ENCODE data around the gene C2.
"Not testable (repeated sequence)": the region's sequence is repeated elsewhere in the genome, so short reads cannot be mapped to it uniquely, and the experiment has no call there.

Gene C2

DNA sequence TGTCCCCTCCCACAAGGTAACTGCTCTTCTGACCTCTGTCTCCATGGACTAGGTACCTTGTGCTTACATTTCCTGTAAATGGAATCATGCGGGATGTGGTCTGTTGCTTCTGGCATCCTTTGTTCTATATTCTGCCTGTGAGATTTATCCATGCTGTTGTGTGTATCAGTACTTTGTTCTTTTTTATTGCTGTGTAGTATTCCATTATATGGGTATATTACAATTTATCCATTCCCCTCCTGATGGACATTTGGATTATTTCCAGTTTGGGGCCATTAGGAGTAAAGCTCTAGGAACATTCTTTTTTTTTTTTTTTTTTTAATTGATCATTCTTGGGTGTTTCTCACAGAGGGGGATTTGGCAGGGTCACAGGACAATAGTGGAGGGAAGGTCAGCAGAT, 3.4 kb downstream of the C2 start:
- DNase-seq = no peak

- DNase-seq = not testable (repeated sequence)
Observed at GRCh38 chr6:31932137-31932536, 4.6 kb downstream of the C2 start.

GRCh38 chr6:31933537-31933936, 6.0 kb downstream of the C2 start:
- no peak for DNase-seq

DNA sequence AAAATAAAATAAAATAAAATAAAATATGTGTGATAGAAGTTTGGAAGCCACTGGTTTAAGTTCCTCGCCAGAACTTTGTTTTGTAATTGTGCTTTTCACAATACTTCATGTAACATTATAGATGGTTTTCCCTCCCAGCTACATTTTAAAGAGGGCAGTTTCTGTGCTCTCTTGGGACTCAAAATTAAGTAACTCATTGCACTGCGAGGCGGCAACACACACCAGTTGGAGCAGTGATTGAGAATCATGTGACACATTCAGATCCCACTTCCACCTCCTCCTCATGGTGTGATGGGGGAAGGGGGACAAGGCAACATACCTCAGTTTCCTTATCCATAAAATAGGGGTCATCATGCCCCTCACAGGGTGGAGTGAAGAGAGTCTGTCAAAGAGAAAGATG, 7.5 kb downstream of the C2 start:
- DNase-seq = no peak

DNA sequence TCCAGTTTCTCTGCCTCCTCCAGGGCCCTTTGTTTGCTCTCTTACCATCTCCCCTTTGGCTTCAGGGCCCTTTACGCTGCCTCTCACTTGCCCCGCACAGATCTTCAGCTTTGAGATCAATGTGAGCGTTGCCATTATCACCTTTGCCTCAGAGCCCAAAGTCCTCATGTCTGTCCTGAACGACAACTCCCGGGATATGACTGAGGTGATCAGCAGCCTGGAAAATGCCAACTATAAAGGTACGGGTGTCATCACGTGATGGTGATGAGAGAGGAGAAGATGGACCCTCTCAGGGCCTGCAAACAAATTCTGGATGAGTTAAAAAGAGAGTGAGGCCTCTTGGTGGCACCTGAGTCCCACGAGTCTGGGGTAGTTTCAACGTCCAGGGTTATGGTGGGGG, 8.3 kb downstream of the C2 start:
- no peak for DNase-seq

- DNase-seq = no peak
Observed at GRCh38 chr6:31940256-31940664, 12.7 kb downstream of the C2 start.

GRCh38 chr6:31943742-31944141, 16.2 kb downstream of the C2 start:
- DNase-seq = no peak

GRCh38 chr6:31945154-31945506, 17.6 kb downstream of the C2 start:
- no peak for DNase-seq

- no peak for DNase-seq
Observed at GRCh38 chr6:31945507-31946369, 18.2 kb downstream of the C2 start, which contains the start of gene CFB. Gene CFB (plus strand): TSS chr6:31946095. CDS start chr6:31946222, 127 bp downstream.

- no peak for DNase-seq
Observed at GRCh38 chr6:31946370-31946885, 18.9 kb downstream of the C2 start.

DNA sequence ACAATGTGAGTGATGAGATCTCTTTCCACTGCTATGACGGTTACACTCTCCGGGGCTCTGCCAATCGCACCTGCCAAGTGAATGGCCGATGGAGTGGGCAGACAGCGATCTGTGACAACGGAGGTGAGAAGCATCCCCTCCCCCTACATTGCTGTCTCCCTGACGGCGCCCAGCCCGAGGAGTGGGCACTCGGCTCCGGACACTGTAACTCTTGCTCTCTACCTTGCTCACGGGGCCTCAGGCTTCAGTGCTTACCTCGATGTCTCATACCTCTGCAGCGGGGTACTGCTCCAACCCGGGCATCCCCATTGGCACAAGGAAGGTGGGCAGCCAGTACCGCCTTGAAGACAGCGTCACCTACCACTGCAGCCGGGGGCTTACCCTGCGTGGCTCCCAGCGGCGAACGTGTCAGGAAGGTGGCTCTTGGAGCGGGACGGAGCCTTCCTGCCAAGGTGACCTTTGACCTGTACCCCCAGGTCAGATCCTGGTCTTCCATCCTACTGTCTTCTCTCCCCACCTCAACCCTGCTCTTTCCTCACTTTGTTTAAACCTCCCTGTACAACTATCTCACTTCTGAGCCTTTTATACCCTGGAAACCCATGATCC, 19.7 kb downstream of the C2 start:
- no peak for DNase-seq

- no peak for DNase-seq
Observed at GRCh38 chr6:31947864-31948263, 20.3 kb downstream of the C2 start.

GRCh38 chr6:31948306-31948705, 20.8 kb downstream of the C2 start:
- no peak for DNase-seq

DNA sequence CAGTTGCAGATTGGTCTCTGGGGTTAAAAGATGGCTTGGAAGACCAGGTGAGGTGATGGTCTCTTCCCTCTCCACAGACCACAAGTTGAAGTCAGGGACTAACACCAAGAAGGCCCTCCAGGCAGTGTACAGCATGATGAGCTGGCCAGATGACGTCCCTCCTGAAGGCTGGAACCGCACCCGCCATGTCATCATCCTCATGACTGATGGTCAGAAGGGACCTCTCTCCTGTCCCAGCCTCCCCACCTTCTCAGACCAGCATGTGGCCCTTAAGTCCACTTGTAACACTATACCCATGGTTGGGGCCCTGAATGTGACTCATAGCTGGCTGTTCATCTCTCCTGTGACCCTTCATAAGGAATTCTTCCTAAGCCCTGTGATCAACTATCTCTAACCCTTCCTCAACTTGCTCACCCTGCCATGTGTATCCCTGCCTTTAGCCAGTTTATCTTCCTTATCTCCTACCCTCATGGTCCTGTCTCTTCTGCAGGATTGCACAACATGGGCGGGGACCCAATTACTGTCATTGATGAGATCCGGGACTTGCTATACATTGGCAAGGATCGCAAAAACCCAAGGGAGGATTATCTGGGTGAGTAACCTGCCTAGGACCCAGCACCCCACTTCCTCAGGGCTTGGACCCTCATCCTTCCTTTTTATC, 21.4 kb downstream of the C2 start:
- DNase-seq = no peak

DNA sequence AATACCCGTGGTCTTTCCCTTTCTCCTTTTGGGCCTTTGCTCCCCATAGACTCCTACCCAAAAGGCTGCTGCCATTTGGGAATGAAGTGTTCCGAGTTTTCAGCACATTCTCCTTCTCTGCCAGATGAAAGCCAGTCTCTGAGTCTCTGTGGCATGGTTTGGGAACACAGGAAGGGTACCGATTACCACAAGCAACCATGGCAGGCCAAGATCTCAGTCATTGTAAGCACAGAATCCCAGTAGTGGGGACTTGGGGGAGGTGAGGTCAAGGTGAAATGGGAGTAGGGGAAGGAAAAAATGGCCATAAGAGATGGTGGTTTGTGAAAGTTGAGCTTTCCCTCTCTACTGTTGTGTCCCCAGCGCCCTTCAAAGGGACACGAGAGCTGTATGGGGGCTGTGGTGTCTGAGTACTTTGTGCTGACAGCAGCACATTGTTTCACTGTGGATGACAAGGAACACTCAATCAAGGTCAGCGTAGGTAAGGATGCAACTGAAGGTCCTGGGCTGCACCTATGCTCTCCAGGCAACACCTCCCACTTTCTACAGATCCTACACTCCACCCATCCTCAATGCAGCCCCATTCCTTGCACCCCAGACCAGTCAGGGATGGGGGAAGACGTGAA, 22.5 kb downstream of the C2 start:
- DNase-seq = no peak

DNA sequence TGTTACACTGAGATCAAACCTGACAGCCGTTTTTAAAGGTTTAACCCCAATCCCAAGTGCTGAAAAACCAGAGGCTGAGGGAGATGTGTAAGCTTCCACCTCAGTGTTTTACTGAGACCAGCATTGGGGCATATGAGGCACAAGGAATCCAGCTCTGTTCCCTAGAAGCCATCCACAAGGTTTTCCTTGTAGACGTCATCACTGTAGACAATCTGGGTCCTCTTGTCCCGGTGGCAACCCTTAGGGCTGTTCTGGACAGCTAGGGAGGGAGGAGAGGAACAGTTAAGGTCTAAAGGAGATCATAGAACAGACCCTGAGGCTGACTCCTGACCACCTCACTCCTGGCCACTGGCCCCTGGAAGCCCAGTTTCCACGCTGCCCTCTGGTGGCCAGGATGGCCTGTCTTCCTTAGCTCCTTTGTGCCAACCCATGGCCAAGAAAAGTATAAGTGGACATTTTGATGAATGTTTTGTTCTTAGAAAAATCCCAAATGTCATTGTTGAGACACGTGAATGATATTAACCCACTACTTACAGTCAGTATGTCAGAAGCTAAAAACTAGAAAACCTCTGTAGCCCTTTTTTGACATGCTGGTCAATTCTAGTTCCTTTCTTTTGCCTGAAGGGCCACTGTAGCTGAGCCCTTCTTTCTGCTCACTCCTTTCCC, 24.8 kb downstream of the C2 start:
- DNase-seq = no peak

GRCh38 chr6:31952890-31953289, 25.4 kb downstream of the C2 start:
- DNase-seq = no peak

- no peak for DNase-seq
Observed at GRCh38 chr6:31954511-31954910, 27.0 kb downstream of the C2 start.

- DNase-seq = no peak
Observed at GRCh38 chr6:31956796-31957195, 29.3 kb downstream of the C2 start.

DNA sequence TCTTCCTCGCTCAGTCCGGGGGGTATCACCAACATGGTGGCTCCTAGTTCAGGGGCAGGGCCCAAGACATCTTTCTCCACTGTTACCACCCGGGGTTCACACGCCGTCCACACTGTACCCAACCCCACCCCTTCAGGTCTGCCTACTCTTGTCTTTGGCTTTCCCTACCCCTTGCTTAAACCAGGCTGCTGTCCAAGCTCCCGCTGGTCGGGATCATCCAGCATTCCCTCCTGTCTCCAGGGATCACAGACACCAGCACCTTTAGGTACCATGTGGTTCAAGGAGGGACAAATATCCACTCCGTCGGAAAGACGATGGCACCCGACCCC, 30.9 kb downstream of the C2 start:
- no peak for DNase-seq

DNA sequence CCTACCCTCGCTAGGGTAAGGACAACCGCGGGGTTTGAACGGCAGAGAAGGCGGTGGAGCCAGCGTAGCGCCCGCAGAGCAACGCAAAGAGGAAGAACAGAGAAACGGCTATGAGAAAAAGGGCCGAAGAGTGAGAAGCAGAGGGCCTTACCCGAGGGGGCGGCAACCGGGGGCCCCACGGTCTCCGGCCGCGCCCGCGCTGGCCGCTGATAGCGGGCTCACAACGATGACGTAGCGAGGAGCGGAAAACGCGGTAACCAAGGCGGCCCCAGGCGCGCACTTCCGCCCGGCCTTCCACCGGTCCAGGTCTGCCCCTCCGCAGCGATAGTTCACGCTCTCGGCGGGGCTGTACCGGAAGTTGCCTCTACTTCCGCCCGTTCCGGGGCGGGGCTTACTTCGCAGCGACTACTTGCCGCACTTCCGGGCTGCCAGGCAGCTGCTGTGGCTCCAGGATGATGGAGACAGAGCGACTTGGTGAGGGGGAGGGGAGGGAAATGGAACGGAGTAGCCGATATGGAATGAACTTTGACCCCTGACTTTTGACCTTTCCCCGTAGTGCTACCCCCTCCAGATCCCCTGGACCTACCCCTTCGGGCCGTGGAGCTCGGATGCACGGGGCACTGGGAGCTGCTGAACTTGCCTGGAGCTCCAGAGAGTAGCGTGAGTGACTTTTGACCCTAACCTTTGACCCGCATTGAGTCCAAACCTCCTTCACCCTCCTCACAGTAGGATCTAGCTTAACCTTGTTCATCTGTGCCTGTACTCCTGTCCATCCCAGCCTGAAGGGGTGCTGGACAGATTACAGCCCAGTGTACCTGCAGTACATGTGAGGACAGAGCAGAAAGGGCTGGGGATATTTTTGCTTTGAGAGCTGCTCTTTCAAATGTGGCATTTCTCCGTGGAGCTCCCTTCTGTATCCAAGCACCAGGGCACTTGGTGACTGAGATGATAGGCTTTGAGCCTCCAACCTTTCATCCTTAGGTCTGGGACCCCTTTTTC, 31.5 kb downstream of the C2 start, which contains the start of the genes NELFE and SKIC2:
Gene NELFE (minus strand): TSS at position 231 of the 999 bp plus-strand sequence. CDS start 525 bp downstream, outside the sequence.
Gene SKIC2 (plus strand): TSS at position 435 of the 999 bp plus-strand sequence. CDS start 18 bp downstream, at position 453.
- peak; percentile 64 for DNase-seq
